Fibroblast of lung (primary cell): ENCODE results near the gene CCNJL. TPM values are rescaled to one million over a fixed set of nuclear protein-coding genes. Genes with fewer than 3 reads are reported as not detected.
A peak's percentile ranks its signal among the peaks of the same experiment; 100 is the strongest.

ENCODE experiments used
- DNase-seq, 2 donors: peaks; one replicate each; pipeline versions ENCODE4 v3.0.0 to v3.0.0-alpha.2; 2010; ENCODE audit warnings: low read depth in 2 of 2
- H2AFZ ChIP-seq: 2 replicates; pipeline ENCODE4 v1.5.1; 2012; ENCODE audit warnings: low read length, control low read depth, inconsistent platforms
- H3K27ac ChIP-seq: 2 replicates; pipeline ENCODE4 v1.5.1; 2011; ENCODE audit warnings: low read length, control low read depth; ENCODE audit not compliant: insufficient read depth
- H3K27me3 ChIP-seq: 2 replicates; pipeline ENCODE4 v1.5.1; 2011; ENCODE audit warnings: mild to moderate bottlenecking, low read length; ENCODE audit not compliant: control insufficient read depth, insufficient read depth
- H3K36me3 ChIP-seq: 2 replicates; pipeline ENCODE4 v1.5.1; 2011; ENCODE audit warnings: low read length; ENCODE audit not compliant: control insufficient read depth, insufficient read depth
- H3K4me1 ChIP-seq: 2 replicates; pipeline ENCODE4 v1.5.1; 2011; ENCODE audit warnings: low read length; ENCODE audit not compliant: control insufficient read depth, insufficient read depth; ENCODE audit errors: extremely low read depth
- H3K4me2 ChIP-seq: 2 replicates; pipeline ENCODE4 v1.5.1; 2011; ENCODE audit warnings: low read length, control low read depth; ENCODE audit not compliant: insufficient read depth; ENCODE audit errors: extremely low read depth
- H3K4me3 ChIP-seq, 4 experiments: fragments of 200-600 bp in 1 of 4; sonication (generic) in 1 of 4; replicated peaks in 1 of 4; 2 replicates each; pipeline ENCODE4 v1.5.1; 2011 to 2016; ENCODE audit warnings: low read length in 4 of 4, low read depth in 3 of 4, mild to moderate bottlenecking in 3 of 4, control low read depth in 2 of 4, inconsistent platforms in 1 of 4, mixed read lengths in 1 of 4; ENCODE audit not compliant: insufficient read depth in 1 of 4; ENCODE audit errors: control extremely low read depth in 1 of 4
- H3K79me2 ChIP-seq: 2 replicates; pipeline ENCODE4 v1.5.1; 2012; ENCODE audit warnings: mild to moderate bottlenecking, low read length, inconsistent platforms; ENCODE audit not compliant: control insufficient read depth, insufficient read depth
- H3K9ac ChIP-seq: 2 replicates; pipeline ENCODE4 v1.5.1; 2011; ENCODE audit warnings: mild to moderate bottlenecking, low read length, control low read depth; ENCODE audit not compliant: insufficient read depth
- H3K9me3 ChIP-seq: 2 replicates; pipeline ENCODE4 v1.5.1; 2012; ENCODE audit warnings: low read depth, low read length; ENCODE audit not compliant: control insufficient read depth, insufficient read depth
- H4K20me1 ChIP-seq: 2 replicates; pipeline ENCODE4 v1.5.1; 2011; ENCODE audit warnings: low read length; ENCODE audit not compliant: control insufficient read depth, insufficient read depth; ENCODE audit errors: extremely low read depth
- EZH2 ChIP-seq: IDR thresholded peaks from 2 replicates; pipeline ENCODE4 v1.5.1; 2012; ENCODE audit warnings: low read length, control low read depth, mild to moderate bottlenecking; ENCODE audit errors: missing control alignments
- polyA plus RNA-seq, 2 donors: library from polyadenylated mRNA; depleted of rRNA in 1 of 2; stranded (reverse) in 1 of 2; unstranded in 1 of 2; fragments of >200 nt; gene quantifications; 2 replicates each; pipeline ENCODE4 v1.2.1, GENCODE V29; 2011 to 2012; ENCODE audit warnings: missing spikeins in 1 of 2
- total RNA-seq: library from RNA; depleted of rRNA; stranded (reverse); fragments of >200 nt; gene quantifications from 2 replicates; pipeline ENCODE4 v1.2.1, GENCODE V29; 2014
- TF ChIP-seq, protein P1 (sequence below), 2 donors: IDR thresholded peaks in 1 of 2; conservative IDR thresholded peaks in 1 of 2; 1 replicate in 1 of 2; 2 replicates in 1 of 2; pipeline ENCODE4 v1.5.1; 2011 to 2012; ENCODE audit warnings: low read length in 2 of 2, control low read depth in 1 of 2, inconsistent platforms in 1 of 2, low read depth in 1 of 2, mild to moderate bottlenecking in 1 of 2

CCNJL gene
- total and polyA plus RNA-seq, 2 donors (not counting 1 experiment from before 2014, with no cell fraction given), result 0.73 TPM; not detected in 1

DNA sequence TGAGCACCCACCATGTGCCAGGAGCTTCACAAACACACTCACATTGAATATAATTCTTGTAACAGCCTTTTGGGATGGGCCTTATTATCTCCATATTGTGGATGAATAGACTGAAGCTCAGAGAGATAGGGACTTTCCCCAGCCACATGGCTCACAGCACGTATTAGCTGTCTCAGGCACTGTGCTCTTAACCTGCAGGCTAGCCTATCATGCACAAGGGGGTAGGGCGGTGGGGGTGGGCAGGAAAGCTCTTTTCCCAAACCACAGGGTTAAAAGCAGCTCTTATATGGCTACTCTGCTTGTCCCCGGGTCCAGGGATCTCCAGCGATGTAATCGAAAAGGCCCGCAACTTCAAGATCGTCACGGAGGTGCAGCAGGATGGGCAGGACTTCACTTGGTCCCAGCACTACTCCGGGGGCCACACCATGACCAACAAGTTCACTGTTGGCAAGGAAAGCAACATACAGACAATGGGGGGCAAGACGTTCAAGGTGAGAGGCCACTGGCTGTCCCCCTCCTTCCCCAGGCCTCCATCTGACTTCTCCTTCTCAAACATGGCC, 80.5 kb downstream of the CCNJL start:
- no peaks in the 10 kb centered on the region for H3K4me1 ChIP-seq
- H3K79me2 ChIP-seq, result no peaks in the 10 kb centered on the region
- H4K20me1 ChIP-seq, result no peaks in the 10 kb centered on the region
- H2AFZ ChIP-seq, result no peak overlapping the region
- DNase-seq, result peak in 1 of 2 donors; percentile 6
- H3K9ac ChIP-seq, result no peak overlapping the region
- H3K9me3 ChIP-seq, result no peaks in the 10 kb centered on the region
- H3K4me3 ChIP-seq, result no peak overlapping the region
- no peaks in the 10 kb centered on the region for H3K27me3 ChIP-seq
- H3K27ac ChIP-seq, result no peak overlapping the region
- no peaks in the 10 kb centered on the region for H3K36me3 ChIP-seq
- no peak overlapping the region for H3K4me2 ChIP-seq
- no peak for TF ChIP-seq EZH2
- TF ChIP-seq, protein P1, sequence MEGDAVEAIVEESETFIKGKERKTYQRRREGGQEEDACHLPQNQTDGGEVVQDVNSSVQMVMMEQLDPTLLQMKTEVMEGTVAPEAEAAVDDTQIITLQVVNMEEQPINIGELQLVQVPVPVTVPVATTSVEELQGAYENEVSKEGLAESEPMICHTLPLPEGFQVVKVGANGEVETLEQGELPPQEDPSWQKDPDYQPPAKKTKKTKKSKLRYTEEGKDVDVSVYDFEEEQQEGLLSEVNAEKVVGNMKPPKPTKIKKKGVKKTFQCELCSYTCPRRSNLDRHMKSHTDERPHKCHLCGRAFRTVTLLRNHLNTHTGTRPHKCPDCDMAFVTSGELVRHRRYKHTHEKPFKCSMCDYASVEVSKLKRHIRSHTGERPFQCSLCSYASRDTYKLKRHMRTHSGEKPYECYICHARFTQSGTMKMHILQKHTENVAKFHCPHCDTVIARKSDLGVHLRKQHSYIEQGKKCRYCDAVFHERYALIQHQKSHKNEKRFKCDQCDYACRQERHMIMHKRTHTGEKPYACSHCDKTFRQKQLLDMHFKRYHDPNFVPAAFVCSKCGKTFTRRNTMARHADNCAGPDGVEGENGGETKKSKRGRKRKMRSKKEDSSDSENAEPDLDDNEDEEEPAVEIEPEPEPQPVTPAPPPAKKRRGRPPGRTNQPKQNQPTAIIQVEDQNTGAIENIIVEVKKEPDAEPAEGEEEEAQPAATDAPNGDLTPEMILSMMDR (conservative IDR thresholded peaks at IDR 0.05 in 1 of 2, IDR thresholded peaks at IDR 0.05 in 1 of 2; ENCODE audit: low read depth in 1 of 2, low read length in 2 of 2), result no peak

DNA sequence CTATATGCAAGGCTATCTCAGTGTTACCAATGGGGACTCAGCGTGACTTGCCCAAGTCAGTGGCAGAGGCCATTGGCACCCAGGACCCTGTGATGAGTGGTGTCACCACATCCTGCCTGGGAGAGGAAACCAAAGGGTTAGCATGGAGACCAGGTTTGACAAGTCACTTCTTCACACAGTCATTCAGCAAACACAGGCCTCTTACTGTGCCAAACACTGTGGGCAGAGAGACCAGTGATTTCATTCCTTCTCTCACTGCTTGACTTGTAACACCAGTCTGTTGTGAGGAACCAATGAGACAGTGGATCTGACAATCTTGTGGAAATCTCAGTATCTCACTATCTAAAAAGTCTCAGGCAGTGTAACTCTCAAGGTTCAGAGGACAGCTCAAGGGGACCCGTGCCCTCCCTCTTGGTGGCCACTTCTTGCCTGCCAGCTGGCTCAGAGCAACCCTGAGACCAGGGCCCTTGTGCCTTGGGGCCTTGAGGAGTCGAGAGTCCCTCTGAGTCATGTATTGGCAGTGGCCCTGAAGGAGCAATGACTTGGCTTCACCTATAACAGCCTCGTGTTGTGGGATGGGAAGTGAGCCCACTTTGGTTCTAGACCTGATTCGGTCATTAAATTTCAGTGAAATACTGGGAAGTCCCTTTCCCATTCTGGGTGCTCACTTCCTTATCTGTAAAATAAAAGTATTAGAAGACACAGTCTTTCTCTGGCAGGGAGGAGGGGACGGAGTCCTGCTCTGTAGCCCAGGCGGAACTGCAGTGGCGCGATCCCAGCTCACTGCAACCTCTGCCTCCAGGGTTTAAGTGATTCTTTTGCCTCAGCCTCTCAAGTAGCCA, 81.5 kb downstream of the CCNJL start:
- TF ChIP-seq, protein P1 (conservative IDR thresholded peaks at IDR 0.05 in 1 of 2, IDR thresholded peaks at IDR 0.05 in 1 of 2; ENCODE audit: low read depth in 1 of 2, low read length in 2 of 2), result no peak
- no peak for TF ChIP-seq EZH2
- no peaks in the 10 kb centered on the region for H3K4me1 ChIP-seq
- H3K79me2 ChIP-seq, result no peaks in the 10 kb centered on the region
- H3K9ac ChIP-seq, result no peak overlapping the region
- H3K27me3 ChIP-seq, result no peaks in the 10 kb centered on the region
- H3K4me3 ChIP-seq, result no peak overlapping the region
- DNase-seq, result peak; percentile 5 to 84
- H2AFZ ChIP-seq, result no peak overlapping the region
- H3K9me3 ChIP-seq, result no peaks in the 10 kb centered on the region
- no peaks in the 10 kb centered on the region for H4K20me1 ChIP-seq
- H3K27ac ChIP-seq, result no peak overlapping the region
- H3K4me2 ChIP-seq, result no peak overlapping the region
- no peaks in the 10 kb centered on the region for H3K36me3 ChIP-seq

DNA sequence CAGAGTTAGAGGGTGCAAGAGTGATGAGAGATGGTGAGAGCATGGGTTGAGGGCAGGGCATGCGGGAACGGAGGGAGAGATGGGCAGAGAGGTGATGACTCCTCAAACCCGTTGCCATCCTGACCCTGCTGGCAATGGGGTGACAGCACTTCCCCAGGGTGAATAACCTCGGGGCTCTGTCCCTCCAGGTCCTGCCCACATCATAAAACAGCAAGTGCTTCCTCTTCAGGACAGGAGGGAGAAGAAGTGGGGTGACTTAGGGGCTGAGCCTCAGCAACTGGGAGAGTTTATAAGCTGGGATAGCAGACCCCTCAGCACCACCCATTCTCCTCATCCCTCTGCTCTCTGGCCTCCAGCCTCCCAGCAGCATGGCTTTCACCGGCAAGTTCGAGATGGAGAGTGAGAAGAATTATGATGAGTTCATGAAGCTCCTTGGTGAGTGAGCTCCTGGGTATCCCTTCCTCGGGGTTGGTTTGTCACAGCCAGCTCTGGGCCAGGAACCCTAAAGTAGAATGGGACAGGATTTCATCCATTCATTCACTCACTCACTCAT, 83.1 kb downstream of the CCNJL start, which contains the start of gene FABP6:
Gene FABP6, plus strand, starts transcription at position 317 of the 553 bp plus-strand sequence. Its CDS starts 52 bp downstream, at position 369.
- no peaks in the 10 kb centered on the region for H3K9me3 ChIP-seq
- H3K27me3 ChIP-seq, result no peaks in the 10 kb centered on the region
- H2AFZ ChIP-seq, result no peak within 1 kb of the TSS
- TF ChIP-seq, protein P1 (conservative IDR thresholded peaks at IDR 0.05 in 1 of 2, IDR thresholded peaks at IDR 0.05 in 1 of 2; ENCODE audit: low read depth in 1 of 2, low read length in 2 of 2), result no peak
- TF ChIP-seq EZH2, result no peak
- H3K4me2 ChIP-seq, result no peak within 1 kb of the TSS
- no peak within 1 kb of the TSS for H3K4me3 ChIP-seq
- no peak within 1 kb of the TSS for H3K9ac ChIP-seq
- H3K4me1 ChIP-seq, result no peaks in the 10 kb centered on the region
- H4K20me1 ChIP-seq, result no peaks in the 10 kb centered on the region
- H3K36me3 ChIP-seq, result no peaks in the 10 kb centered on the region
- H3K79me2 ChIP-seq, result no peaks in the 10 kb centered on the region
- no peak within 1 kb of the TSS for H3K27ac ChIP-seq
- DNase-seq, result no peak
